CD14-positive monocyte (primary cell): ENCODE results near the gene SIPA1L3. TPM values are rescaled to one million over a fixed set of nuclear protein-coding genes. Genes with fewer than 3 reads are reported as not detected.

Source experiments
- DNase-seq, 3 donors: peaks; one replicate each; pipeline ENCODE4 v3.0.0-alpha.2; 2011 to 2022
- H2AFZ ChIP-seq: 2 replicates; pipeline ENCODE4 v1.6.0; 2012; ENCODE audit warnings: mild to moderate bottlenecking, low read depth, low read length, inconsistent platforms; ENCODE audit not compliant: insufficient read depth, poor library complexity, severe bottlenecking
- H3K27ac ChIP-seq, 2 donors: 1 replicate in 1 of 2; 2 replicates in 1 of 2; pipeline ENCODE4 v1.5.1; 2012 to 2013; ENCODE audit warnings: low read length in 2 of 2, control low read depth in 1 of 2, inconsistent platforms in 1 of 2, low read depth in 1 of 2, mild to moderate bottlenecking in 1 of 2
- H3K27me3 ChIP-seq, 2 donors: one replicate each; pipeline versions ENCODE4 v1.6.0 to v1.6.1; 2011 to 2013; ENCODE audit warnings: low read length in 2 of 2; ENCODE audit not compliant: control insufficient read depth in 2 of 2, insufficient read depth in 2 of 2
- H3K36me3 ChIP-seq, 2 donors: replicated peaks in 1 of 2; 1 replicate in 1 of 2; 2 replicates in 1 of 2; pipeline versions ENCODE4 v1.5.1 to v1.6.1; 2012 to 2013; ENCODE audit warnings: low read length in 2 of 2, control low read depth in 1 of 2, inconsistent platforms in 1 of 2, mild to moderate bottlenecking in 1 of 2; ENCODE audit not compliant: insufficient read depth in 2 of 2, control insufficient read depth in 1 of 2
- H3K4me1 ChIP-seq, 2 donors: 1 replicate in 1 of 2; 2 replicates in 1 of 2; pipeline versions ENCODE4 v1.5.1 to v1.6.1; 2012 to 2013; ENCODE audit warnings: low read length in 2 of 2, control low read depth in 1 of 2, inconsistent platforms in 1 of 2, mild to moderate bottlenecking in 1 of 2, moderate library complexity in 1 of 2; ENCODE audit not compliant: insufficient read depth in 2 of 2, control insufficient read depth in 1 of 2
- H3K4me2 ChIP-seq: replicated peaks from 2 replicates; pipeline ENCODE3; 2012; ENCODE audit warnings: low read length, moderate library complexity, mild to moderate bottlenecking; ENCODE audit not compliant: poor library complexity, severe bottlenecking; ENCODE audit errors: extremely low read depth
- H3K4me3 ChIP-seq, 3 experiments: fragments of 200-600 bp in 1 of 3; sonication (generic) in 1 of 3; replicated peaks in 1 of 3; 1 replicate in 2 of 3; 2 replicates in 1 of 3; pipeline ENCODE4 v1.5.1; 2011 to 2013; ENCODE audit warnings: low read length in 3 of 3, mild to moderate bottlenecking in 3 of 3, control low read depth in 2 of 3, low read depth in 2 of 3, inconsistent platforms in 1 of 3, moderate library complexity in 1 of 3
- H3K79me2 ChIP-seq: 2 replicates; pipeline ENCODE4 v1.6.0; 2012; ENCODE audit warnings: mild to moderate bottlenecking, control low read depth, inconsistent platforms, low read length, moderate library complexity; ENCODE audit not compliant: insufficient read depth
- H3K9ac ChIP-seq: 2 replicates; pipeline ENCODE4 v1.6.0; 2017; ENCODE audit warnings: low read length, mild to moderate bottlenecking; ENCODE audit not compliant: insufficient read depth, poor library complexity, severe bottlenecking
- H3K9me3 ChIP-seq, 2 donors: replicated peaks in 1 of 2; 1 replicate in 1 of 2; 2 replicates in 1 of 2; pipeline versions ENCODE4 v1.5.1 to v1.6.1; 2012 to 2013; ENCODE audit warnings: low read length in 2 of 2, control low read depth in 1 of 2; ENCODE audit not compliant: control insufficient read depth in 1 of 2, insufficient read depth in 1 of 2
- H4K20me1 ChIP-seq: 2 replicates; pipeline ENCODE4 v1.6.0; 2012; ENCODE audit warnings: mild to moderate bottlenecking, low read length, control low read depth, moderate library complexity; ENCODE audit not compliant: insufficient read depth
- H3K27ac Mint-ChIP-seq, 7 donors: one replicate each; pipeline ENCODE4 v1.8.0; 2020; ENCODE audit warnings: mild to moderate bottlenecking in 7 of 7, mixed read lengths in 7 of 7, moderate library complexity in 6 of 7, inconsistent platforms in 2 of 7
- H3K27me3 Mint-ChIP-seq, 3 donors: one replicate each; pipeline ENCODE4 v1.8.0; 2021 to 2022; ENCODE audit warnings: low read depth in 3 of 3, mild to moderate bottlenecking in 3 of 3, mixed read lengths in 3 of 3, moderate library complexity in 3 of 3, inconsistent platforms in 1 of 3
- H3K36me3 Mint-ChIP-seq, 2 donors: one replicate each; pipeline ENCODE4 v1.8.0; 2020; ENCODE audit warnings: mixed read lengths in 2 of 2, inconsistent platforms in 1 of 2, mild to moderate bottlenecking in 1 of 2
- H3K4me1 Mint-ChIP-seq: one replicate; pipeline ENCODE4 v1.8.0; 2020; ENCODE audit warnings: mild to moderate bottlenecking, mixed read lengths
- H3K4me3 Mint-ChIP-seq, 2 donors: one replicate each; pipeline ENCODE4 v1.8.0; 2020; ENCODE audit warnings: mild to moderate bottlenecking in 2 of 2, mixed read lengths in 2 of 2, moderate library complexity in 1 of 2
- H3K9me3 Mint-ChIP-seq, 7 donors: one replicate each; pipeline ENCODE4 v1.8.0; 2020 to 2022; ENCODE audit warnings: mixed read lengths in 7 of 7, mild to moderate bottlenecking in 6 of 7, moderate library complexity in 6 of 7, inconsistent platforms in 2 of 7
- WGBS: methylation state at CpG from one replicate; pipeline ENCODE4 v1.1.5; 2013; ENCODE audit warnings: missing lambda C conversion rate; ENCODE audit not compliant: insufficient coverage; 5-methylcytosine and 5-hydroxymethylcytosine counted together
- intact Hi-C, 2 donors: fragments of 100-400 bp; cut with micrococcal nuclease; formaldehyde crosslinking; loops; one replicate each; pipeline versions ENCODE4 v1.15.0 to v1.15.1; 2023
- polyA plus RNA-seq, 3 donors: library from polyadenylated mRNA; depleted of rRNA in 1 of 3; unstranded in 2 of 3; stranded (reverse) in 1 of 3; fragments of 300-500 nt in 2 of 3; fragments of >200 nt in 1 of 3; fragmentation: Illumina TruSeq in 2 of 3; gene quantifications; 1 replicate in 2 of 3; 2 replicates in 1 of 3; pipeline ENCODE4 v1.2.3, GENCODE V29; 2012 to 2021
- TF ChIP-seq, protein P1 (sequence below): fragments of 200-600 bp; IDR thresholded peaks from one replicate; pipeline ENCODE4 v1.8.0; 2022; ENCODE audit warnings: antibody characterized with exemption, mild to moderate bottlenecking

SIPA1L3 gene
- polyA plus RNA-seq, 3 donors = 0.55 to 4.5 (median 0.99) TPM

DNA sequence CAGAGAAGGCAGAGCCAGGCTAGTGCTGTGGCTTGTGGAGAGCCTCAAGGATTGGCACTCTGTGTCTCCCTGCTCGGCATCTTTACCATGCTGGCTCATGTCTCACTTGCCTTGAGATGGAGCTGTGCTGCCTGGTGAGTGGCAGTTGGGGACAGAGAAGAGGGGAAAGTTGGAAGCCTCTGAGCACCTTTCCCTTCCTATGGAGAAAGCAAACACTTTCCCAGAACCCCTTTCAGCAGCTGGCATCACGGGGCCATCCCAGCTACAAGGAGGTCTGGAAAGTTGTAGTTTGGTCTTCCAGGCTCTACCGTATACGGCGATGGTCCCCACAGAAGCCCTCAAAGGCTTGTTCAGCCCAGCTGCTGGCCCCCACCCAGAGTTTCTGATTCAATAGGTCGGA is 258.3 kb downstream of the SIPA1L3 start:
- H4K20me1 ChIP-seq = no peaks in the 10 kb centered on the region
- H3K4me1 Mint-ChIP-seq = no peaks in the 10 kb centered on the region
- H3K79me2 ChIP-seq = no peaks in the 10 kb centered on the region
- no peak overlapping the region for H3K27ac ChIP-seq
- peaks cover 54 to 86% of the 10 kb centered on the region in 2 donors for H3K36me3 Mint-ChIP-seq
- peaks cover 38 to 66% of the 10 kb centered on the region in 2 donors for H3K36me3 ChIP-seq
- H3K27me3 Mint-ChIP-seq = no peaks in the 10 kb centered on the region
- peaks cover 15 to 24% (median 17%) of the 10 kb centered on the region in 7 donors for H3K9me3 Mint-ChIP-seq
- TF ChIP-seq, protein P1, sequence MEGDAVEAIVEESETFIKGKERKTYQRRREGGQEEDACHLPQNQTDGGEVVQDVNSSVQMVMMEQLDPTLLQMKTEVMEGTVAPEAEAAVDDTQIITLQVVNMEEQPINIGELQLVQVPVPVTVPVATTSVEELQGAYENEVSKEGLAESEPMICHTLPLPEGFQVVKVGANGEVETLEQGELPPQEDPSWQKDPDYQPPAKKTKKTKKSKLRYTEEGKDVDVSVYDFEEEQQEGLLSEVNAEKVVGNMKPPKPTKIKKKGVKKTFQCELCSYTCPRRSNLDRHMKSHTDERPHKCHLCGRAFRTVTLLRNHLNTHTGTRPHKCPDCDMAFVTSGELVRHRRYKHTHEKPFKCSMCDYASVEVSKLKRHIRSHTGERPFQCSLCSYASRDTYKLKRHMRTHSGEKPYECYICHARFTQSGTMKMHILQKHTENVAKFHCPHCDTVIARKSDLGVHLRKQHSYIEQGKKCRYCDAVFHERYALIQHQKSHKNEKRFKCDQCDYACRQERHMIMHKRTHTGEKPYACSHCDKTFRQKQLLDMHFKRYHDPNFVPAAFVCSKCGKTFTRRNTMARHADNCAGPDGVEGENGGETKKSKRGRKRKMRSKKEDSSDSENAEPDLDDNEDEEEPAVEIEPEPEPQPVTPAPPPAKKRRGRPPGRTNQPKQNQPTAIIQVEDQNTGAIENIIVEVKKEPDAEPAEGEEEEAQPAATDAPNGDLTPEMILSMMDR = no peak
- no peak overlapping the region for H3K4me2 ChIP-seq
- intact Hi-C loops = no loop called here
- no peaks in the 10 kb centered on the region for H3K27me3 ChIP-seq
- DNase-seq = no peak
- no peak overlapping the region for H3K27ac Mint-ChIP-seq
- 100% methylated on average over 3 of the region's 6 CpGs for WGBS
- no peaks in the 10 kb centered on the region for H3K4me1 ChIP-seq
- no peak overlapping the region for H3K4me3 Mint-ChIP-seq
- peaks cover 12 to 16% of the 10 kb centered on the region in 2 donors for H3K9me3 ChIP-seq
- no peak overlapping the region for H3K9ac ChIP-seq
- H2AFZ ChIP-seq = no peak overlapping the region
- H3K4me3 ChIP-seq = no peak overlapping the region

DNA sequence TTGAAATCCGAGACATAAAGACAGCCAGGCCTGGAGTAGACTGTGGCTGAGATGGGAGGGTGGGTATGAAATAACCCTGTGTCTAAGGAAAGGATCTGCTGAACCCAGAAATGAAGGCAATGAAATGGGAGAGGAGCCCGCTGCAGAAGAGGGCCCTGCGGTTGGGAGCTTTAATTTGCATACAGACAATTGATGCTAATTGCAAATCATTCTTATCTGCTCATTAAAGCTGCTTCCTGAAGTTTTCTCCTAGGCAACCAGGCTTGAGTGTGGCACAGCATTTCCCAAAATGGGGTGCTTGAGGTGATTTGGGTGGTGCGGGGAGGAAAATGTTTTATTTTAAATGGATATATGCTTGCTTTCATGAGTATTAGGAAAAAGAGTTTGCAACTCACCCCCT is 261.6 kb downstream of the SIPA1L3 start:
- no peak overlapping the region for H3K4me3 Mint-ChIP-seq
- Histone ChIP-seq H3K4me2 (no peak overlapping the region), H3K79me2 (no peaks in the 10 kb centered on the region), H3K27me3 (no peaks in the 10 kb centered on the region), H3K4me1 (no peaks in the 10 kb centered on the region), H3K9me3 (no peaks in the 10 kb centered on the region), H3K4me3 (no peak overlapping the region), H3K36me3 (peaks cover 23 to 43% of the 10 kb centered on the region in 2 donors), H3K9ac (no peak overlapping the region), H2AFZ (no peak overlapping the region), H3K27ac (no peak overlapping the region), H4K20me1 (no peaks in the 10 kb centered on the region)
- no peak overlapping the region for H3K27ac Mint-ChIP-seq
- TF ChIP-seq, protein P1 = no peak
- H3K36me3 Mint-ChIP-seq = peaks cover 35 to 54% of the 10 kb centered on the region in 2 donors
- peaks cover 0 to 2% (median 0%) of the 10 kb centered on the region in 7 donors for H3K9me3 Mint-ChIP-seq
- no peak for DNase-seq
- no peaks in the 10 kb centered on the region for H3K4me1 Mint-ChIP-seq
- 100% methylated on average over 2 of the region's 4 CpGs for WGBS
- intact Hi-C loops = no loop called here
- H3K27me3 Mint-ChIP-seq = peaks cover 0 to 3% (median 2%) of the 10 kb centered on the region in 3 donors
